Gastrocnemius medialis (tissue), 4 donors: ENCODE results near the gene DDR2. TPM values are rescaled to one million over a fixed set of nuclear protein-coding genes. Genes with fewer than 3 reads are reported as not detected.

ENCODE experiments used
- ATAC-seq, 2 donors: fragments of 150-250 bp; one replicate each; pipeline ENCODE4 v1.9.1; 2016
- DNase-seq, 2 donors: peaks; one replicate each; pipeline ENCODE4 v3.0.0-alpha.2; 2019
- H3K27ac ChIP-seq, 4 donors: fragments of 200-600 bp; sonication (generic); 1 replicate in 1 of 4; 2 replicates in 3 of 4; pipeline ENCODE4 v1.5.1; 2016 to 2018; ENCODE audit warnings: mild to moderate bottlenecking in 2 of 4, moderate library complexity in 1 of 4
- H3K27me3 ChIP-seq, 3 donors: fragments of 200-600 bp; sonication (generic) in 2 of 3; 1 replicate in 1 of 3; 2 replicates in 2 of 3; pipeline versions ENCODE4 v1.5.1 to v1.6.0; 2016 to 2019; ENCODE audit warnings: mild to moderate bottlenecking in 1 of 3, moderate library complexity in 1 of 3
- H3K36me3 ChIP-seq, 2 donors: fragments of 200-600 bp; sonication (generic) in 1 of 2; one replicate each; pipeline ENCODE4 v1.5.1; 2017 to 2018
- H3K4me1 ChIP-seq, 2 donors: fragments of 200-600 bp; sonication (generic) in 1 of 2; one replicate each; pipeline ENCODE4 v1.5.1; 2016 to 2017; ENCODE audit warnings: mild to moderate bottlenecking in 2 of 2
- H3K4me3 ChIP-seq, 4 donors: fragments of 200-600 bp; sonication (generic) in 3 of 4; 1 replicate in 1 of 4; 2 replicates in 3 of 4; pipeline ENCODE4 v1.5.1; 2016 to 2019; ENCODE audit warnings: mild to moderate bottlenecking in 2 of 4
- H3K9me3 ChIP-seq, 3 donors: fragments of 200-600 bp; sonication (generic) in 2 of 3; 1 replicate in 1 of 3; 2 replicates in 2 of 3; pipeline ENCODE4 v1.5.1; 2016 to 2019
- POLR2A ChIP-seq, 2 donors: fragments of 450-650 bp; IDR thresholded peaks; one replicate each; pipeline ENCODE4 v1.6.1; 2017; ENCODE audit warnings: antibody characterized with exemption in 2 of 2, mild to moderate bottlenecking in 2 of 2, moderate library complexity in 2 of 2
- in situ Hi-C, 4 donors: fragments of 200-750 bp; cut with MboI; loops; one replicate each; pipeline versions ENCODE4 v1.15.0 to v1.8.0; 2017; ENCODE audit warnings: low sequenced_read_pairs in 4 of 4
- intact Hi-C: fragments of 100-400 bp; cut with DNase I; formaldehyde crosslinking; loops from one replicate; pipeline ENCODE4 v1.15.1; 2023; ENCODE audit warnings: low total_unique reads
- total RNA-seq, 4 donors: library from RNA; depleted of rRNA; stranded (reverse); fragments of >200 nt; gene quantifications; one replicate each; pipeline versions ENCODE4 v1.1.0 to v1.2.3, GENCODE V29; 2016
- TF ChIP-seq, protein P1 (sequence below), 5 experiments: fragments of 450-650 bp in 3 of 5; fragments of 200-600 bp in 2 of 5; sonication (generic) in 2 of 5; IDR thresholded peaks in 4 of 5; conservative IDR thresholded peaks in 1 of 5; 1 replicate in 4 of 5; 2 replicates in 1 of 5; pipeline ENCODE4 v1.5.1; 2016 to 2019; ENCODE audit warnings: antibody characterized with exemption in 5 of 5, mild to moderate bottlenecking in 3 of 5, moderate library complexity in 3 of 5

The DDR2 gene
- total RNA-seq, 4 donors from 2014 or later = 9.8 to 15.4 (median 10.6) TPM

- DNase-seq (no peak), ATAC-seq (peak; percentile 27 to 31)
- Histone ChIP-seq H3K27ac (peak overlapping the region in 3 of 4 donors; percentile 17 to 37 (median 29)), H3K9me3 (no peaks in the 10 kb centered on the region), H3K36me3 (no peaks in the 10 kb centered on the region), H3K27me3 (no peaks in the 10 kb centered on the region), H3K4me1 (peaks cover 31 to 41% of the 10 kb centered on the region in 2 donors), H3K4me3 (peak overlapping the region in 1 of 4 donors; percentile 0)
- intact Hi-C loops (no loop called here), in situ Hi-C loops (no loop called here)
- no peak for TF ChIP-seq POLR2A (IDR thresholded peaks at IDR 0.05)
- TF ChIP-seq, protein P1, sequence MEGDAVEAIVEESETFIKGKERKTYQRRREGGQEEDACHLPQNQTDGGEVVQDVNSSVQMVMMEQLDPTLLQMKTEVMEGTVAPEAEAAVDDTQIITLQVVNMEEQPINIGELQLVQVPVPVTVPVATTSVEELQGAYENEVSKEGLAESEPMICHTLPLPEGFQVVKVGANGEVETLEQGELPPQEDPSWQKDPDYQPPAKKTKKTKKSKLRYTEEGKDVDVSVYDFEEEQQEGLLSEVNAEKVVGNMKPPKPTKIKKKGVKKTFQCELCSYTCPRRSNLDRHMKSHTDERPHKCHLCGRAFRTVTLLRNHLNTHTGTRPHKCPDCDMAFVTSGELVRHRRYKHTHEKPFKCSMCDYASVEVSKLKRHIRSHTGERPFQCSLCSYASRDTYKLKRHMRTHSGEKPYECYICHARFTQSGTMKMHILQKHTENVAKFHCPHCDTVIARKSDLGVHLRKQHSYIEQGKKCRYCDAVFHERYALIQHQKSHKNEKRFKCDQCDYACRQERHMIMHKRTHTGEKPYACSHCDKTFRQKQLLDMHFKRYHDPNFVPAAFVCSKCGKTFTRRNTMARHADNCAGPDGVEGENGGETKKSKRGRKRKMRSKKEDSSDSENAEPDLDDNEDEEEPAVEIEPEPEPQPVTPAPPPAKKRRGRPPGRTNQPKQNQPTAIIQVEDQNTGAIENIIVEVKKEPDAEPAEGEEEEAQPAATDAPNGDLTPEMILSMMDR (IDR thresholded peaks at IDR 0.05 in 4 of 5, conservative IDR thresholded peaks at IDR 0.05 in 1 of 5) = no peak
Observed at GRCh38 chr1:162704673-162705424, 72.6 kb downstream of the DDR2 start.

GRCh38 chr1:162706003-162706402 lies 73.7 kb downstream of the DDR2 start:
- Histone ChIP-seq H3K4me1 (peaks cover 36 to 41% of the 10 kb centered on the region in 2 donors), H3K4me3 (no peak overlapping the region), H3K36me3 (no peaks in the 10 kb centered on the region), H3K27ac (no peak overlapping the region), H3K27me3 (no peaks in the 10 kb centered on the region), H3K9me3 (no peaks in the 10 kb centered on the region)
- ATAC-seq (no peak), DNase-seq (no peak)
- TF ChIP-seq, protein P1 (IDR thresholded peaks at IDR 0.05 in 4 of 5, conservative IDR thresholded peaks at IDR 0.05 in 1 of 5) = no peak
- TF ChIP-seq POLR2A (IDR thresholded peaks at IDR 0.05) = no peak
- intact Hi-C loops (no loop called here), in situ Hi-C loops (no loop called here)

DNA sequence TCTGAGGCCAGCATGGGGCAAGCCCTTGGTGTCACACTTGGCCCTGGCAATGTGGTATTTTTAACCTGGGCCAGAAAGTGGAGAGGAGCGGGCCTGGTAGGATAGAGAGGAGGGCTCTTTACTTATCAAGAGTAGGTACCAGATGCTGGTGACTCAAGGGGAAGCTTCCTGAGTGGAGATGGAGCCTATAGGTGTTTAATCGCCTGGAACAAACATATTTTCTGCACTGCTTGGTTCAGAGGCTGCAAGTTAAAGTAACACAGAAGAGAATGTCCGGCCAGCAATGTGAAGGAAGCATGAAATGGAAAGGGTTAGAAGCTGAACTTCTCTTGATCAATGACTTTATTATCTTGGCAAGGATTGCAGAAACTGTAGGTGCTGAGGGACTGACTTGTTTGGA lies 74.3 kb downstream of the DDR2 start:
- no peaks in the 10 kb centered on the region for H3K27me3 ChIP-seq
- H3K9me3 ChIP-seq = no peaks in the 10 kb centered on the region
- in situ Hi-C loops = no loop called here
- no peak overlapping the region for H3K27ac ChIP-seq
- ATAC-seq (no peak), DNase-seq (no peak)
- TF ChIP-seq, protein P1 (IDR thresholded peaks at IDR 0.05 in 4 of 5, conservative IDR thresholded peaks at IDR 0.05 in 1 of 5) = no peak
- TF ChIP-seq POLR2A (IDR thresholded peaks at IDR 0.05) = no peak
- peaks cover 36 to 41% of the 10 kb centered on the region in 2 donors for H3K4me1 ChIP-seq
- intact Hi-C loops = no loop called here
- no peak overlapping the region for H3K4me3 ChIP-seq
- no peaks in the 10 kb centered on the region for H3K36me3 ChIP-seq

DNA sequence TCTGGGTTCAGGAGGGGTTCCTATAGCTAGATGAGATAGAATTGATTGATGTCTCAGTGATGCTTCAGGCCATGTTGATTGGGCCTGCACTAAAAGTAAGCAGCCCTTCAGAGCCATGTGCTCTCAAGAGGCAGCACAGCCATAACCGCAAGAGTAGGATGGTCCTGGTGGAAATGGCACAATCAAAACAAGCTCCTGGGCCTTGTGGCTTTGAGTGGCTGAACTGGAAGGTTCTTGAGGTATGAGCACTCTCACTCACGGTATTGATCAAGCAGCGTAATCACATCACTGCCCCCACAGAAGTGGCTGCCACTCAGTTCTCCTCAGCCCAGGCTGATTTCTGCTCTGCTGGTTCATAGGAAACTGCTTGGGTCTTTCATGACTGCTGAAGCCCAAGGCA lies 76.0 kb downstream of the DDR2 start:
- H3K27me3 ChIP-seq = no peaks in the 10 kb centered on the region
- H3K9me3 ChIP-seq = no peaks in the 10 kb centered on the region
- H3K27ac ChIP-seq = no peak overlapping the region
- no peak overlapping the region for H3K4me3 ChIP-seq
- H3K4me1 ChIP-seq = peaks cover 33 to 35% of the 10 kb centered on the region in 2 donors
- TF ChIP-seq, protein P1 (IDR thresholded peaks at IDR 0.05 in 4 of 5, conservative IDR thresholded peaks at IDR 0.05 in 1 of 5) = no peak
- TF ChIP-seq POLR2A (IDR thresholded peaks at IDR 0.05) = no peak
- in situ Hi-C loops = no loop called here
- intact Hi-C loops = no loop called here
- ATAC-seq (no peak), DNase-seq (no peak)
- H3K36me3 ChIP-seq = no peaks in the 10 kb centered on the region
